ENCODE measurements around the gene EGFL7. TPM values are rescaled to one million over a fixed set of nuclear protein-coding genes. Genes with fewer than 3 reads are reported as not detected.

Gene EGFL7
- polyA plus RNA-seq, 1 of the 3 experiments (the other 2 are of a cell fraction): 43.0 TPM

DNA sequence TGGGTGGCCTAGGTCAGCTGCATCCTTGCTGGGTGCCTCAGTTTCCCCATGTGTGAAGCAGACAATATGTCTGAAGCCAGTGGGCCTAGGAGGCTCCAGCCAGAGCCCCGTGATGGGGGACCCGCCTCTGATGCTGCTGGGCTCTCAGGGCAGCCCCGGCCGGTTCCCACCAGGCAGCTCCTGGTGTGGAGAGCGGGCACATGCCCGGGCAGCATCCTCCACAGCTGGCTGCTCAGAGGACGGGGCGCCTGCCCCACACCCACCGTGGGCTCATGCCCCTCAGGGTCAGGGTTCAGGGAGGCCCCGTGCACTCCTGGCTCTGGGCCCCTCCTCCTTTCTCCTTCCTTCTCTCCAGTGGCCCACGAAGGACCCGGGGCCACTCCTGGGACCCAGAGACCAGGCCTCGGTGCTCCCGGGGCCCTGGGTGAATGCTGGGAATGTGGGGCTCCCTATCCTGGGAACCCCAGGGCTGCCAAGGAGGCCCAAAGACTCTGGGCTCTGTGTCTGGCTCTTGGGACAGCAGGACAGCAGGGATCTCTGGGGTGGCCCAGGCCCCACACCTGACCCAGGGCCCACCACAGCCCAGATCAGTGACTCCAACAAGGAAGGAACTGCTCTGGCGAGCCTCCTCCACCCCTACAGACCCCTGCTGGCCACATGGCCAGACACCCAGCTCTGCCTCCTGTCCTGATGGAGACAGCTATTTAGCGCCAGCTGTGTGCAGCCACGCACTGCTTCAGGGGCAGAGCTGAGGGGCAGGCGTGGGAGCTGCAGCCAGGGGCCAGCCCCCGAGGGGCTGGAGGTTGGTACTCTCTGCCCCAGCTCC, 39.5 kb upstream of the EGFL7 start:
- no peak overlapping the region; a peak in 1 of 4 replicates for H3K27ac ChIP-seq (ENCODE audit: low read depth in 2 of 2, low read length in 1 of 2)
- H3K9me2 ChIP-seq: no peaks in the 10 kb centered on the region
- no peaks in the 10 kb centered on the region for H3K9me3 ChIP-seq
- H3K4me3 ChIP-seq (ENCODE audit: low read depth in 2 of 2, low read length in 1 of 2): no peak overlapping the region
- no peaks in the 10 kb centered on the region for H3K79me2 ChIP-seq (ENCODE audit: insufficient read depth)
- no peaks in the 10 kb centered on the region for H3F3A ChIP-seq (replicated peaks; ENCODE audit: insufficient read depth)
- ChIA-PET POLR2A (interaction anchor here (0.7 kb wide), 1 partner anchor 19 kb away, joined by 3 read pairs; no protein-coding TSS in a partner anchor), CTCF (interaction anchor here (1.8 to 9.0 kb wide), 2 partner anchors 16 to 136 kb away, joined by 3 to 320 read pairs; no protein-coding TSS in a partner anchor)
- H2AFZ ChIP-seq (ENCODE audit: low read depth): no peak overlapping the region
- no peaks in the 10 kb centered on the region for H4K20me1 ChIP-seq (ENCODE audit: insufficient read depth)
- WGBS (ENCODE audit: low lambda C conversion rate): 98% methylated on average over 7 of the region's 19 CpGs
- no peak overlapping the region for H3K9ac ChIP-seq
- DNase-seq: no peak
- no peaks in the 10 kb centered on the region for H3K36me3 ChIP-seq (replicated peaks in 1 of 2; ENCODE audit: control insufficient read depth in 1 of 2, insufficient read depth in 2 of 2, low read length in 1 of 2)
- TF ChIP-seq SIN3A (IDR thresholded peaks at IDR 0.05; ENCODE audit: borderline replicate concordance, low read depth, low read length): no peak
- no peaks in the 10 kb centered on the region for H3K27me3 ChIP-seq (ENCODE audit: insufficient read depth)
- H3K4me1 ChIP-seq (ENCODE audit: control insufficient read depth in 1 of 2, insufficient read depth in 2 of 2, low read depth in 1 of 2, low read length in 1 of 2): peaks cover 8 to 9% of the 10 kb centered on the region in 2 experiments; a peak in 1 of 4 replicates
- H3K4me2 ChIP-seq: no peak overlapping the region

GRCh38 chr9:136623842-136624183, 38.9 kb upstream of the EGFL7 start:
- POLR2A ChIA-PET: interaction anchor here (0.7 kb wide), 1 partner anchor 20 kb away, joined by 3 read pairs; no protein-coding TSS in a partner anchor
- Histone ChIP-seq H2AFZ (ENCODE audit: low read depth) (no peak overlapping the region), H4K20me1 (ENCODE audit: insufficient read depth) (no peaks in the 10 kb centered on the region), H3K9me2 (no peaks in the 10 kb centered on the region), H3F3A (replicated peaks; ENCODE audit: insufficient read depth) (no peaks in the 10 kb centered on the region), H3K4me1 (ENCODE audit: control insufficient read depth in 1 of 2, insufficient read depth in 2 of 2, low read depth in 1 of 2, low read length in 1 of 2) (peaks cover 8 to 9% of the 10 kb centered on the region in 2 experiments; a peak in 1 of 4 replicates), H3K4me3 (ENCODE audit: low read depth in 2 of 2, low read length in 1 of 2) (no peak overlapping the region), H3K79me2 (ENCODE audit: insufficient read depth) (no peaks in the 10 kb centered on the region), H3K27ac (ENCODE audit: low read depth in 2 of 2, low read length in 1 of 2) (no peak overlapping the region), H3K36me3 (replicated peaks in 1 of 2; ENCODE audit: control insufficient read depth in 1 of 2, insufficient read depth in 2 of 2, low read length in 1 of 2) (no peaks in the 10 kb centered on the region), H3K4me2 (no peak overlapping the region), H3K9me3 (no peaks in the 10 kb centered on the region), H3K9ac (no peak overlapping the region), H3K27me3 (ENCODE audit: insufficient read depth) (no peaks in the 10 kb centered on the region)
- no peak for DNase-seq
- TF ChIP-seq USF2 (IDR thresholded peaks at IDR 0.05; ENCODE audit: borderline replicate concordance, low read depth, low read length) (no peak), TCF12 (IDR thresholded peaks at IDR 0.05) (no peak), GABPA (IDR thresholded peaks at IDR 0.05; ENCODE audit: low read depth) (no peak), FOSL2 (IDR thresholded peaks at IDR 0.05; ENCODE audit: borderline replicate concordance, low read depth) (no peak), CHD2 (IDR thresholded peaks at IDR 0.05; ENCODE audit: low read length, partially characterized antibody) (no peak), RCOR1 (IDR thresholded peaks at IDR 0.05; ENCODE audit: low read length) (no peak), FOXM1 (IDR thresholded peaks at IDR 0.05; ENCODE audit: low read depth) (no peak), YY1 (IDR thresholded peaks at IDR 0.05; ENCODE audit: low read depth) (no peak)
- TF ChIP-seq, protein P1, sequence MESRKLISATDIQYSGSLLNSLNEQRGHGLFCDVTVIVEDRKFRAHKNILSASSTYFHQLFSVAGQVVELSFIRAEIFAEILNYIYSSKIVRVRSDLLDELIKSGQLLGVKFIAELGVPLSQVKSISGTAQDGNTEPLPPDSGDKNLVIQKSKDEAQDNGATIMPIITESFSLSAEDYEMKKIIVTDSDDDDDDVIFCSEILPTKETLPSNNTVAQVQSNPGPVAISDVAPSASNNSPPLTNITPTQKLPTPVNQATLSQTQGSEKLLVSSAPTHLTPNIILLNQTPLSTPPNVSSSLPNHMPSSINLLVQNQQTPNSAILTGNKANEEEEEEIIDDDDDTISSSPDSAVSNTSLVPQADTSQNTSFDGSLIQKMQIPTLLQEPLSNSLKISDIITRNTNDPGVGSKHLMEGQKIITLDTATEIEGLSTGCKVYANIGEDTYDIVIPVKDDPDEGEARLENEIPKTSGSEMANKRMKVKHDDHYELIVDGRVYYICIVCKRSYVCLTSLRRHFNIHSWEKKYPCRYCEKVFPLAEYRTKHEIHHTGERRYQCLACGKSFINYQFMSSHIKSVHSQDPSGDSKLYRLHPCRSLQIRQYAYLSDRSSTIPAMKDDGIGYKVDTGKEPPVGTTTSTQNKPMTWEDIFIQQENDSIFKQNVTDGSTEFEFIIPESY (IDR thresholded peaks at IDR 0.05; ENCODE audit: borderline replicate concordance, low read depth): no peak
- 100% methylated on average over 2 of the region's 13 CpGs for WGBS (ENCODE audit: low lambda C conversion rate)
- CTCF ChIA-PET: interaction anchor here (1.8 to 9.0 kb wide), 2 partner anchors 17 to 137 kb away, joined by 3 to 320 read pairs; no protein-coding TSS in a partner anchor

Measured in SK-N-SH (cell line).